Measurements from ENCODE around the gene PBRM1. TPM values are rescaled to one million over a fixed set of nuclear protein-coding genes. Genes with fewer than 3 reads are reported as not detected.

The PBRM1 gene
- total RNA-seq, 1 experiment from 2014 or later = 74.2 TPM

GRCh38 chr3:52535411-52536111 lies 150.2 kb downstream of the PBRM1 start:
- Histone ChIP-seq H4K5ac (ENCODE audit: insufficient read length, low read depth, low read length) (no peak overlapping the region), H2BK12ac (ENCODE audit: insufficient read length, low read depth, low read length) (no peak overlapping the region), H3K23ac (ENCODE audit: insufficient read length, low read depth, low read length) (no peak overlapping the region), H2BK5ac (ENCODE audit: insufficient read length, low read length) (no peak overlapping the region), H2BK20ac (ENCODE audit: low read depth, low read length, poor library complexity, severe bottlenecking) (no peak overlapping the region), H3K79me2 (ENCODE audit: insufficient read depth, low read length) (peaks cover 14% of the 10 kb centered on the region; the same call in 1 of the 2 replicates), H4K8ac (replicated peaks; ENCODE audit: insufficient read length, low read depth, low read length) (no peak overlapping the region), H3K27me3 (ENCODE audit: insufficient read depth, low read length) (no peaks in the 10 kb centered on the region), H3K4me2 (ENCODE audit: insufficient read depth, insufficient read length, low read length) (no peak overlapping the region), H3K23me2 (ENCODE audit: insufficient read length, low read depth, low read length, poor library complexity, severe bottlenecking) (peaks cover 24% of the 10 kb centered on the region), H3T11ph (ENCODE audit: low read length) (no peak overlapping the region), H3K27ac (ENCODE audit: insufficient read length, low read depth, low read length) (no peak overlapping the region), H3K4me1 (ENCODE audit: insufficient read depth, low read length) (peaks cover 6% of the 10 kb centered on the region), H4K91ac (ENCODE audit: insufficient read length, low read depth, low read length) (no peak overlapping the region), H3K14ac (ENCODE audit: insufficient read depth, low read length) (no peak overlapping the region), H4K20me1 (ENCODE audit: control insufficient read depth, insufficient read depth, insufficient read length) (no peaks in the 10 kb centered on the region), H3K56ac (ENCODE audit: insufficient read length, low read depth, low read length) (no peak overlapping the region), H3K4ac (ENCODE audit: low read depth, low read length) (no peak overlapping the region), H3K18ac (ENCODE audit: insufficient read length, low read depth, low read length) (no peak overlapping the region), H3K9ac (ENCODE audit: extremely low read depth, insufficient read length, low read length) (no peak overlapping the region), H2BK120ac (ENCODE audit: low read depth, low read length, poor library complexity, severe bottlenecking) (no peak overlapping the region), H2BK15ac (ENCODE audit: low read depth, low read length) (no peak overlapping the region), H2AFZ (ENCODE audit: low read length) (no peak overlapping the region), H3K79me1 (ENCODE audit: insufficient read depth, low read depth, low read length, poor library complexity, severe bottlenecking) (peaks cover 6% of the 10 kb centered on the region), H3K9me3 (ENCODE audit: control insufficient read depth, low read depth, low read length) (no peaks in the 10 kb centered on the region), H2AK5ac (ENCODE audit: insufficient read length, low read length) (no peak overlapping the region)
- WGBS (ENCODE audit: extremely low coverage, insufficient read length, low lambda C conversion rate) = no CpG with 5 or more reads among the region's 19 CpGs
- Mint-ChIP-seq H3K27ac (no peak overlapping the region), H3K9me3 (no peaks in the 10 kb centered on the region), H3K27me3 (ENCODE audit: low read depth) (no peaks in the 10 kb centered on the region), H3K4me1 (peaks cover 43 to 45% of the 10 kb centered on the region in 2 experiments), H3K4me3 (peak overlapping the region; percentile 75 to 99), H3K36me3 (ENCODE audit: insufficient read depth in 1 of 3, low read depth in 3 of 3) (peaks cover 14 to 27% (median 18%) of the 10 kb centered on the region in 3 experiments)
- DNase-seq = no peak
- no peak for TF ChIP-seq CTCF (conservative IDR thresholded peaks at IDR 0.05)

Data from H9 (cell line).